GM19351 (cell line): ENCODE data around the gene POU3F2.

Source experiments
- ATAC-seq: cut with Tn5 transposase; IDR thresholded peaks from one replicate; pipeline ENCODE4 v1.9.1; 2021; ENCODE audit warnings: mild to moderate bottlenecking, moderate library complexity; ENCODE audit not compliant: unreplicated experiment

The POU3F2 gene

DNA sequence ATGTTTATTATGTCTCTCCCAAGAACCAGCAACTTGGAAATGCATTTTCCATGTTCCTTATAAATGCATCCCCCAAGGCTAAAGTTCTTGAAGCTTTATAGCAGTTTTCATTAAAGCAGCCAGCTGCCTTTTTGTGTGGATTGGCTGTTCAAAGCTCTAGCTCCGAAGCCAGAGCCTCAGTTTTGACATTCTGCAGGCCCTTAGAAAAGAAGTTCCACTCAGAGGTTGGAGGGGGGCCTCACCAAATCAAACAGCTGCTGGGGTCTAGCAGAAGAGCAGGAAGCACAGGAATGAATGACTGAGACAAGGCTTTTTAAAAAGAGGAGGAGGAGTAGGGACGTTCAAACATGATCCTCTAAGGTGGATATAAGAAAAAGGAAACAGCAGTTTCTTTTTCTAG lies 4.2 kb upstream of the POU3F2 start:
- ATAC-seq: no peak

- ATAC-seq: no peak
These were observed 3.1 kb upstream of the POU3F2 start for GRCh38 chr6:98831057-98831958.

GRCh38 chr6:98831959-98832283 lies 2.5 kb upstream of the POU3F2 start:
- ATAC-seq: no peak

- no peak for ATAC-seq
These were observed 1.9 kb upstream of the POU3F2 start for GRCh38 chr6:98832284-98833056.

DNA sequence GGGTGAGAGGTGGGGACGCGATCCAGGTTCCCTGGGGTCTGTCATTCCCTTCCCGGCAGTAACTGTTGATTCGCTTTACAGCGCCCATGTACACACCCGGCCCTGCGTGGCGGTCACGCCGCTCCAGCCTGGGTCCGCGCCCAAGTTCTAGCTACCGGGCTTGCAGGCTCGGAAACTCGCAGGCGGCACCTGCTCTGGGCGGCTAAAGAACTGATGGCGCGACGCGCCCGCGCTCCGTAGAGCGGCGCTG lies 1.4 kb upstream of the POU3F2 start:
- ATAC-seq: peak; percentile 24

DNA sequence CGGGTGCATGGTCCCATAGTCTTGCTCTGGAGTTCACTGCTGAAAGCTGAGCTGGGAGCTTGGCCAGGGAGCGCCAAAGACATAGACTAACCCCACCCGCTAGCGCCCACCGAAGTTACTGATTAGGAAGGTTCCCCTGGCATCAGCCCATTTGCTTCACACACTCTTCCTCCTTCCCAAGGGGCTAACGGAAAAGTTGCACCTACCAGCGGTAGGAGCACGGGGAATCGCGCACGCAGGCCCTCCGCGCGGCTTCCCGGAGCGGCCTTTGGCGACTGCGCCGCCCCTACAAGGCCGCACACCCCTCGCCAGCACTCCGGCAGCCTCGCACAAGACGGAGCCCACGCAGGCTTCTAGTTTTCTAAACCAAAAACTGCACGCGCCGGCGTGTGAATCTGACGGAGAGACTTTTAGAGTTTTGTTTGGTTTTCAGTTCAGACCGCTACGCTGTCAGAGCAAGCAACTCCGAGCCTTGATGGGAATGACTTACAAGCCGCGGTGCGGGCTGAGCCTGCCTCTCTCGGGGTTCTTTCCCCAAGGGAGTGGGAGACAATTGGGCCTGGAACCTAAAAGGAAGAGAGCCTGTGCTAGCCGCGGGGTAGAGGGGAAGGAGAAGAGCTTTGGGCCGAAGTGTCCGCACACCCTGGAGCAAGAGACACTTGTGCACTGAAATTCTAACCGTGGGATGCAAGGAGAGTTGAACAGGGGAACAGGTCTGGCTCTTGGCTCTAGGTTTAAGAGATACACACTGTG lies 891 bp upstream of the POU3F2 start:
- ATAC-seq: no peak

- ATAC-seq: no peak
These were observed 1.0 kb downstream of the POU3F2 start for GRCh38 chr6:98835149-98836024.

DNA sequence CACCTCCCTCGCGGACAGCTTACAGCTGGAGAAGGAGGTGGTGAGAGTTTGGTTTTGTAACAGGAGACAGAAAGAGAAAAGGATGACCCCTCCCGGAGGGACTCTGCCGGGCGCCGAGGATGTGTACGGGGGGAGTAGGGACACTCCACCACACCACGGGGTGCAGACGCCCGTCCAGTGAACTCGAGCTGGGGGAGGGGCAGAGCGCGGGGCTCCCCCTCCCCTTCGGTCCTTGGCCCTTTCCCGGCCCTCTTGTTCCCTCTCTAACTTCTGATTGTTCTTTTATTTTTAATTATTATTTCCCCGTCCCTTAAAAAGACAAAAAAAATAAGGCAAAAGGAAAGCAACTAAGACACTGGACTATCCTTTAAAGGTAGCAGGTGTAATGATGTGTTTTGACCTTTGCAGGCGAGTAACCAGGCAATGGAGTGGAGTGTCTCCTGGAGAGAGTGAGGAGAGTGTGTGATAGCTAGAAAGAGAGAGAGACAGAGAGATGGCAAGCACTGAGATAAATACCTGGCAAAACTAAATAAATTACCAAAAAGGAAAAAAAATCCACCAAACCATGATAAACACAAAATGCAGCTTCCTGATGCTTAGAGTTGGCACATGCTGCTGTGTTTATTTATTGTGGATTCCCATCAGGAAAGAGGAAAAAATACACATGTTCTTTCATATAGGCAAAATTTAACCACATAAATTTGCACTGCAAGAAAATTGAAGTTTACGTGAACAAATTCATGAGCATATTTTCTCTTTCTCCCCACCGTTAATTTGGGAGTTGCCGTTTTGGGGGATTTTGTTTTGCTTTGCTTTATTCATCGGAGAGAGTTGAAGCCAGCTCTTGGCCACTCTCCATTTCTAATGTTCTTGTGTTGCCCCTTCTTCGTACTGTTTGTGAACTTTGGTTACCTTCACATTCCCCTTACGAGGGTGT lies 1.9 kb downstream of the POU3F2 start:
- no peak for ATAC-seq

- no peak for ATAC-seq
These were observed 2.9 kb downstream of the POU3F2 start for GRCh38 chr6:98836962-98837944.

DNA sequence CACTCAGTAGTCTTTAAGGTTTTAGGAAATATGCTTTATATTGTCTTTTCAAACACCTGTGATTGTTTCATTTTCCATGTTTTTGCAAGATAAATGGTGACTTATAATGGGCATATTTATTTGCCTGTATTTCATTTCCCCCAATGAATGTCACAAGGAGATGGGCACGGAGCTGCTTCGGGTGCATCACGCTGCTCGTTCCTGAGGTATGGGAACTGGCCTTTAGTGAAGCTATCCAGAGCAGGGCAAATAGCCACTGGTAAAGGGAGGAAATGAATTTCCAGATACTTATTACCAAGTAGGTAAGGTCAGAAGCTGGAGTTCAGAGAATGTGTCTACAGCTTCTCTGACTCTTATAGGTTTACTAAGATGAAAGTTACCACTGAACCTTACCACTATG lies 3.7 kb downstream of the POU3F2 start:
- ATAC-seq: no peak

- ATAC-seq: no peak
These were observed 4.6 kb downstream of the POU3F2 start for GRCh38 chr6:98838975-98839374.

DNA sequence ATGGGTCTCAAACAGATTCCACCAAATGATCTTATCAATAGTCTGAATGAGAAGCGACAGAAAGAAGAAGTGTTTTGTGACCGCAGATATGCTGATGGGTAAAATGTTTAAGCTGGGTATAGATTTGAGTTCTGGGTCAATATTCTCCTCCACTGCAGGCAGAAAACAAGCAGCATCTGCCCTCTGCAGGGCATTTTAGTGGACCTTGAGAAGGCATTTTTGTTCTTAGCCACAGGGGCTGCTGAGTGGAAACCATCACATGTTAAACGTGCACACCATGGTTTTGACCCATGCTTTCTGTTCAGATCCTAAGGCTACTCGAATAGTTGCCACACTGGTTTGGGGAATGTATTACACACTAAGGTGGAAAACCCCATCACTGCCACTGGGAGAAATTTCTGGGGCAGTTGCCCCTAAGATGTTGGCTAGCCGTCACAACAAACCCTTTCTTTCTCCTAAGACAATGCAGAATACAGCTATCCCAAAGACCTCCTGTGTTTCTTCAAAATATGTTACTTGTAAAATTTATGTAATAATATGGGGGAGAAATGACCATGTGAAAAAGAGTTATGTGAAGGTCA lies 5.5 kb downstream of the POU3F2 start:
- peak; percentile 46 for ATAC-seq

- no peak for ATAC-seq
These were observed 6.0 kb downstream of the POU3F2 start for GRCh38 chr6:98840385-98840784.

- ATAC-seq: no peak
These were observed 6.7 kb downstream of the POU3F2 start for GRCh38 chr6:98840996-98841513.

GRCh38 chr6:98841621-98842341 lies 7.4 kb downstream of the POU3F2 start:
- no peak for ATAC-seq

DNA sequence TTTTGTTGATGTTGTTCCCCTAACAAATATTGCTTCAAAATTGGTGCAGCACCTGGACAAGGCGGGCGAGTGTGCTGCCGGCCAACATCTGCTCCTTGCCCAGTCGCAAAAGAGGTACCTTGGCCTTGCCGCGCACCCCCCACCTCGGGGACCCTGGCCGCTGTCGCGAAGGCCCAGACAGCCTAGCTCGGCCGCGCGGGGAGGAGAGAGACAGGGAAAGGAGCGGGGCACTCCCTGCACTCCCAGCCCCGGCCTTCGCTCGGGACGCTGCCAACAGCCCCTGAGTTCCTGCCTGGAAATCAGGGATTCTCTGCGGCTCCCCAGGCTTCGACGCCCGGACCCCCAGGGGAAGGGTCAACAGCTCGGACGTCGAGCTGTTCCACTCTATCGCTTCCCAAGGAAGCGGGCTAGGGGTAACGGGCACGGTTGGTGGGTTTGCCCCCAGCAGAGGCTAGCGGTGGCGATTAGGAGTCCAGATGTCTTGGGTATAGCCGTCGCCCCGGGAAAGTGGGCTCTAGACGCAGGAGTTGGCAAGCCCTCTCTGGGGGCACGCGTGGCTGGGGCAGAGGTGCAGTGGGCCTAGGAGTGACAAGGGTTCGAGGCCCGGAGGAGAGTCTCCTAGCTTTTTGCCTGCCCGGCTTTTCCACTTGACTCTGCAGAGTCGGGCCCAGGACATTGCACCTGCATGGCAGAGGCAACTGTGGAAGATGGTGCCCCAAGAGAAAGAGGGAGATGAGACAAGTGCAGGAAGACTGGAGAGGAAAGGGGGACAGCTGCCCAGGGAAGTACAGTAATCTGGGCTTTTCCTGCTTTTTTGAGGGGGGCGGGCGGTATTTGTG lies 8.2 kb downstream of the POU3F2 start:
- no peak for ATAC-seq
